PC-3 (cell line): ENCODE data around the gene LUM.

ENCODE experiments used
- EZH2 ChIP-seq: fragments of 300-600 bp; sonication (generic); IDR thresholded peaks from one replicate; pipeline ENCODE4 v1.6.1; 2017; ENCODE audit warnings: antibody characterized with exemption, mild to moderate bottlenecking, low read length; ENCODE audit not compliant: unreplicated experiment
- EZH2phosphoT487 ChIP-seq: fragments of 300-600 bp; sonication (generic); IDR thresholded peaks from 2 replicates; pipeline ENCODE4 v1.6.1; 2018; ENCODE audit warnings: mild to moderate bottlenecking, antibody characterized with exemption, low read length, borderline replicate concordance
- TF ChIP-seq, protein P1 (sequence below): fragments of 300-600 bp; sonication (generic); conservative IDR thresholded peaks from 2 replicates; pipeline ENCODE4 v1.5.1; 2017; ENCODE audit warnings: antibody characterized with exemption, low read depth, mild to moderate bottlenecking, low read length

DNA sequence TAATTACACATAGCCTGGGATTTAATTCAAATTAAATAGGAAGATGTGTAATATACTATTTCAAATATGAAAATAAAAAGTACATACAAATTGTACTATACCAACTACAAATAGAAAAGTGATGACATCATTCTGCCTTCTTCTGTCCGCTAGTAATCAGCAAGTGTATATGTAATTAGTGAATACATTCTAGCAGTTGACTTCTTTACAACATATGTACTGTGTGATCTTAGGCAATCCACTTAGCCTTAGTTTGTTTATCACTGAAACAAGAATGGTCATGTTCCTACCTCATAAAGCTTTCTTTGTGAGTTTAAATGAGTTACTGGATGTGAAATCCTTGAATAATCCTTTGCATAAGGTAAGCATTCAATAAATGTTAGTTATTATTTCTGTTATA lies 7.8 kb upstream of the LUM start:
- TF ChIP-seq, protein P1, sequence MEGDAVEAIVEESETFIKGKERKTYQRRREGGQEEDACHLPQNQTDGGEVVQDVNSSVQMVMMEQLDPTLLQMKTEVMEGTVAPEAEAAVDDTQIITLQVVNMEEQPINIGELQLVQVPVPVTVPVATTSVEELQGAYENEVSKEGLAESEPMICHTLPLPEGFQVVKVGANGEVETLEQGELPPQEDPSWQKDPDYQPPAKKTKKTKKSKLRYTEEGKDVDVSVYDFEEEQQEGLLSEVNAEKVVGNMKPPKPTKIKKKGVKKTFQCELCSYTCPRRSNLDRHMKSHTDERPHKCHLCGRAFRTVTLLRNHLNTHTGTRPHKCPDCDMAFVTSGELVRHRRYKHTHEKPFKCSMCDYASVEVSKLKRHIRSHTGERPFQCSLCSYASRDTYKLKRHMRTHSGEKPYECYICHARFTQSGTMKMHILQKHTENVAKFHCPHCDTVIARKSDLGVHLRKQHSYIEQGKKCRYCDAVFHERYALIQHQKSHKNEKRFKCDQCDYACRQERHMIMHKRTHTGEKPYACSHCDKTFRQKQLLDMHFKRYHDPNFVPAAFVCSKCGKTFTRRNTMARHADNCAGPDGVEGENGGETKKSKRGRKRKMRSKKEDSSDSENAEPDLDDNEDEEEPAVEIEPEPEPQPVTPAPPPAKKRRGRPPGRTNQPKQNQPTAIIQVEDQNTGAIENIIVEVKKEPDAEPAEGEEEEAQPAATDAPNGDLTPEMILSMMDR = no peak
- no peak for TF ChIP-seq EZH2
- no peak for TF ChIP-seq EZH2phosphoT487
